NCI-H128 (cell line): Measurements from ENCODE around the gene PPWD1.
"Not testable (repeated sequence)": the region's sequence is repeated elsewhere in the genome, so short reads cannot be mapped to it uniquely, and the experiment has no call there.

Experiments used
- DNase-seq: peaks from one replicate; lab custom pipeline; 2025; ENCODE audit not compliant: unreplicated experiment; lab: John Stamatoyannopoulos, UW

Gene PPWD1

DNA sequence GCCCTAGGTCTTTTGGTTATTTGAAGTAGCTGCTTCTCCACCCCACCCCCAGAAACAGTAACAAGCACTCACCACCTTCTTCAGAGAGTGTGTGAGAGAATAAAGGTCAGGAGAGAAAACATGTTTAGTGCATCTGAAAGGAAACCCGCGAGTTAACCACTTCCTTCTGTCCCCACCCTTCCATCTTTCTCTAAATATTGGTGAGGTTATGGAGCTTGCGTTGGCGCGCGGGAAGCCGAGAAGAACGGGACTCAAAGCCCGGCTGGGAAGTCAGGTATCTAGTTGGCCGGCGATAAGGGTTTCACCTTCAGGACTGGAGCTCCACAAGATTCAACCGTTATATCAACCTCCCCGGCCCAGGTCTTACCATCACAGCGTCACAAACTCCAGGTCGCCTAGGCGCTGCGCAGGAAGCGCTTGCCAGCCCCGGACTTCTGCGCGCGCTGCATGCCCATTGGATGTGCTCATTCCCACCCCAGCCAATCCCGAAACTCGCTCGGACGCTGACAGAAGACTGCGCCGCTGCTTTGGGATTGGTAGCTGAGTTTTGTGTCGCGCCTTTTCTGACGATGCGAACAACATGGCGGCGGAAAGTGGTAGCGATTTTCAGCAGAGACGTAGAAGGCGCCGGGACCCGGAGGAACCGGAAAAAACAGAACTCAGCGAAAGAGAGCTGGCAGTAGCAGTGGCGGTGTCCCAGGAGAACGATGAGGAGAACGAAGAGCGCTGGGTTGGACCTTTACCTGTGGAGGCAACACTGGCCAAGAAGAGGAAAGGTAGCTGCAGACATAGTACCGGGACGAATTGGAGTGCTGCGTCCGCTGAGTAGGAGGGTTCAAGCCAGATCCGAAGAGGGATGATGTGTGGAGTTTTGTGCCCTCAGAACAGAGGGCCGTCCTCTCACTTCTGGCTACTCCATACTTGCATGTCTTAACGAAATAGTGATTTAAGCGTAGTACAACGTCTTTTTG is at the start of gene PPWD1, which contains the start of gene CENPK:
PPWD1 (plus strand) TSS at position 566 of the 971 bp plus-strand sequence; CDS start at position 581, 15 bp downstream.
CENPK (minus strand) TSS at position 438 of the 971 bp plus-strand sequence. CDS start 8,261 bp downstream, outside the sequence.
- DNase-seq = peak; percentile 74

DNA sequence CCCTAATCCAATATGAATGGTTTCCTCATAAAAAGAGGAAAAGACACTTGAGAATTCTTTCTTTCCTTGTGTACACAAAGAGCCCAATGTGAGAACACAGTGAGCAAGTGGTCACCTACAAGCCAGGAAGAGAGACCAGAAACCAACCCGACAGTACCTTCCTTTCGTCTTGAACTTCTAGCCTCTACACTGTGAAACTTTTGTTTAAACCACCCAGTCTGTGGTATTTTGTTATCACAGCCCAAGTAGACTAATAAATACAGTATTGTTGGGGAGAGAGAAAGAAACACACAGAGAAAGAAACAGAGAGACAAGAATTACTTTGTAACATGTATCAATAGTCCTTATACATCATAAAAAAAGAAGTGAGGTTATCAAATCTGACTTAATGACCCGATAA is 37.4 kb upstream of the PPWD1 start:
- no peak for DNase-seq

DNA sequence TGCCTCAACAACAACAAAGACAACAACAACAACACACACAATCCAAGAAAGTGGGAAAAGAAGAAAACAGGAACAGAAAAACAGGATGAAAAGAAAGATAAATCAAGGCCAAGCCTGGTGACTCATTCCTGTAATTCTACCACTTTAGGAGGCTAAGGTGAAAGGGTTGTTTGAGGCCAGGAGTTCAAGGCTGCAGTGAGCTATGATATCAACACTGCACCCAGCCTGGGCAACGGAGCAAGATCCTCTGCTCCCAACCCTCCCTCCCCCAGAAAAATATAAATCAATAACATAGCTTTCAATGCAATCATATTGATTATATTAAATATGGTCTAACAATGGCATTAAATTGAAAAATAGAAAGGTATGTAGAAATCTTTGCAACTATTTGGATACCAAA is 32.2 kb upstream of the PPWD1 start:
- DNase-seq = no peak

DNA sequence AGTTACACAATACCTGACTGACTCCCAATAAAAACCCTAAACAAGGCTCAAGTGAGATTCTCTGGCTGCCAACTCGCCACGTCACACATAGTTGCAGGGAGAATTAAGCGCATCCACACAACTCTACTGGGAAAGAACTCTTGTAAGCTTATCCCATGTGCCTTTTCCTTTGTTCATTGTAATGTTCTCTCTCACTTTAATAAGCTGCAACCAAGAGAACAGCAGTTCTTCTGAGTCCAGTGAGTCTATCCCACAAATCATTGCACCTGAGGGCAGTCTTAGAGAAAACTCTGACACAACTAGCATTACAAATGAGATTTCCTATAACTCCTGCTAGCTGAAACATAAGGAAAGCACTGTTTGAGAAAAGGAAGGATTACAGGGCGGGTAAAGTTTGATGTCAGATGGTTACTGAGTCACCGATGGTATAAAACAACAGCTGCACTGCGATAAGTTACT is 27.5 kb upstream of the PPWD1 start:
- no peak for DNase-seq

DNA sequence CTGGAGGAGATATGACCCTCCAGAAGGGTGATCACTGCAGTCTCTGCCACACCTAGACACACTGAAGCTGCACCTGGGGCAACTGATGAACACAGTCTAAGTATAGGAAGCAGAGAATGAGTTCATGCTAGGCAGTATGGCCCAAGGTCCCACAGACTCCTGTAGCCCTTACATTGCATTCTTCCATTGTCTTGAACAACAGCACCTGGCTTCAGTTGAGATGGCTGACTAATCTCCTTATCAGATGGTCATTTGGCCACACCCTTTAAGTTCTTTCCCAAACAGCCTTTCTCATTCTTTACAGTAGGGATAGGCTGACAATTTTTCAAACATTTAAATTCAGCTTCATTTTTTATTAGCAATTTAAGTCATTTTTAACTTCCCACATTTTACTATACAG is 23.3 kb upstream of the PPWD1 start:
- no peak for DNase-seq

DNA sequence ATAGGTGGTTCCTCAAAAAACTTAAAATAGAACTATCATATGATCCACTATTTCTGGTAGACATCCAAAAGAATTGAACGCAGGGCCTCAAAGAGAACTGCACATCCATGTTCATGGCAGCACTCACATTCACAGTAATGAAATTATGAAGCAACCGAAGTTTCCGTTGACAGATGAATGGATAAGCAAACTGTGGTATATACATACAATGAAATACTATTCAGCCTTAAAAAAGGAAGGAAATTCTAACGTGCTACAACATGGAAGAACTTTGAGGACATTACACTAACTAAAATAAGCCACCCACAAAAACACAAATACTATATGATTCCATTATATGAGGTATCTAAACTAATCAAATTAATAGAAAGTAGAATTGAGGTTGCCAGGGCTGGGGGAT is 18.6 kb upstream of the PPWD1 start:
- no peak for DNase-seq

DNA sequence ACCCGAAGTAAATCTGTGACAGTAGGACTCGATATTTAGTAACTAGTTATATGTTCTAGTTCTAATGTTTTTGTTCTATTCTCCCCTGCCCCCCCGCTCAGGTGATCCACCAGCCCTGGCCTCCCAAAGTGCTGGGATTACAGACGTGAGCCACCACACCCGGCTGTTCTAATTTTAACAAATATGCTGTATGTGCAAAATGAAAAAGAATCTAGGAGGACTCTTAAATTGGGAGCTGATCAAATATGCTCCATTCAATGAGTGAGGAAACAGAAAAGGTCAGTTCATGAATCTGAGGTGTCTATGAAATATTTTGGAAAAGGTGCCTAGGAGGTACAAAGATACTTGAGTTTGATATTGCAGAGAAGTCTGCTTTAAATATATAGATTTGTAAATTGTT is 17.0 kb upstream of the PPWD1 start:
- DNase-seq = no peak

DNA sequence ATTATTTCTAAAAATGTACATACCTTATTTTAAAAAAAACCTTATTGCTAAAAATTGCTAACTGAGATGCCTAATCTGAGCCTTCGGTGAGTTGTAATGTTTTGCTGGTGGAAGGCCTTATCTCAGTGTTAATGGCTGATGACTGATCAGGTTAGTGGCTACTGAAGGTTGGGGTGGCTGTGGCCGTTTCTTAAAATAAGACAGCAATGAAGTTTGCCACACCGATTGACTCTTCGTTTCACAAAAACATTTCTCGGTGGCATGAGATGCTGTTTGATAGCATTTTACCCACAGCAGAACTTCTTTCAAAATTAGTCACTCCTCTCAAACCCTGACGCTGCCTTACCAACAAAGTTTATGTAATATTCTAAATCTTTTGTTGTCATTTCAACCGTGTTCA is 14.8 kb upstream of the PPWD1 start:
- no peak for DNase-seq

DNA sequence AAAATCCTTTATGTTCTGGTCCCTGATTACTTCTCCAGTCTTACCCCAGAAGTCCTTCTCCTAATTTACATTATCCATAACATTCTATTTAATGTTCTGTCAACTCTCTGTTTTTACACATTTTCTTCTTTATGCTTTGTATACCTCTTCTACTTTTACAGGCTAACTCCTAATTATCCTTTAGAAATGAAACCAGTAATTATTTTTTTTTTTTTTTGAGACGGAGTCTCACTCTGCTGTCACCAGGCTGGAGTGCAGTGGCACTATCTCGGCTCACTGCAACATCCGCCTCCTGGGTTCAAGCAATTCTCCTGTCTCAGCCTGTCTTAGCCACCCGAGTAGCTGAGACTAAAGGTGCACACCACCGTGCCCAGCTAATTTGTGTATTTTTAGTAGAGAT is 9.2 kb upstream of the PPWD1 start:
- no peak for DNase-seq

DNA sequence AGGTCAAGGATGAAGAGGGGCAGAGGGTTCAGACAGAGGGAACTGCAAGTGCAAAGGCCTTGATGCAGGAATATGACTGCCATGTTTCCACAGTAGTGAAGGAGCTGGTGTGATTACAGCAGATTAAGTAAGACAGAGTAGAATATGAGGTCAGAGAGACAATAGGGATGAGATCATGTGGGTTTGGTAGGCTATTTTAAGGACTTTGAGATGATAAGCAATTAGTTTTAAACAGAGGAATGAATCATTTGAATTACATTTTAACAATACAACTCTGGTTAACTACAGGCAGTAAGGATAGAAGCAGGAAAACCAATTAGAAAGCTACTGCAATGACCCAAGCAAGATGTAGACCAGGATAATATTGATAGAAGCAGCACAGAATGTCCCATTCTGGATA is 7.8 kb upstream of the PPWD1 start:
- no peak for DNase-seq

DNA sequence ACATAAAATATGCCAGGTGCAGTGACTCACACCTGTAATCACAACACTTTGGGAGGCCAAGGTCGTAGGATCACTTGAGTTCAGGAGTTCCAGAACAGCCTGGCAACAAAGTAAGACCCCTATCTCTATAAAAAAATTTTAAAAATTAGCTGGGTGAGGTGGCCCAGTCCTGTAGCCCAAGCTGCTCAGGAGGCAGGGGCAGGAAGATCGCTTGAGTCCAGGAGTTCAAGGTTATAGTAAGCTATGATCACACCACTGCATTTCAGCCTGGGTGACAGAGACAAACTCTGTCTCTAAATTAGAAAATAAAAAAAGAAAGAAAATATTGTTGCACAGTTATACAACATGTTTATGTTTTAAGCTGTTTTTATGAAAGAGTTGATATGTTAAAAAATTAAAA is 6.9 kb upstream of the PPWD1 start:
- DNase-seq = no peak

DNA sequence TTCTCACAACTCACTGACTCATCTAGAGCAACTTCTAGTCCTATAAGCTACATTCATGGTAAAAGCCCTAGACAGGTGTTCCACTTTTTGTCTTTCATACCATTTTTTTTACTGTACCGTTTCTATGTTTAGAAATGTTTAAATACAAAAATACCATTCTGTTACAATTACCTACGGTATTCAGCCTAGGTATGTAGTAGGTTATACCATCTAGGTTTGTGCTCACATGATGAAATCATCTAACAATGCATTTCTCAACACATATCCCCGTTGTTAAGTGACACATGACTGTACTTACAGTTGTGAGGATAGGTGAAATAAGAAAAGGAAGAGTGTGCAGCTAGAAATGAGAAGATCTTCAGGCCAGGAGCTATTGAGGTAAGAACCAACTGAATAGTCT is 6.4 kb upstream of the PPWD1 start:
- no peak for DNase-seq

DNA sequence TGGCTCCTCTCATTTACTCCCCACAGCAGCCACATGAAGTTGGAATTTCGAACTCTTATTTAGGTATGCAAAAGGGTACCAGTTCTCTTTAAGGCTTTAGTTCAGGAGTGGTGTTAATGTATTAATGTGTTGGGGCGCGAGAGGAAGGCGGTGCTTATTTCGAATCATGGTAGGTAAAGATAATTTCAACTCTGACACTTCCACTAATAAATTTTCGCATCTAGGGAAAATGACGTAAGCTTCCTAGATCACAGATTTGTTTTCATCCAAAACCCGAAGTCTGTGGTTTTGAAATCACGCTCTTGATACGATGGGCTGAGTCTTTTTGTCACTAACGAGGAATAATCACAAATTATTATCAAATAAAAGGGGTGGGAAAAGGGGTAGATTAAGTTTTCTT is 681 bp downstream of the PPWD1 start:
- no peak for DNase-seq

DNA sequence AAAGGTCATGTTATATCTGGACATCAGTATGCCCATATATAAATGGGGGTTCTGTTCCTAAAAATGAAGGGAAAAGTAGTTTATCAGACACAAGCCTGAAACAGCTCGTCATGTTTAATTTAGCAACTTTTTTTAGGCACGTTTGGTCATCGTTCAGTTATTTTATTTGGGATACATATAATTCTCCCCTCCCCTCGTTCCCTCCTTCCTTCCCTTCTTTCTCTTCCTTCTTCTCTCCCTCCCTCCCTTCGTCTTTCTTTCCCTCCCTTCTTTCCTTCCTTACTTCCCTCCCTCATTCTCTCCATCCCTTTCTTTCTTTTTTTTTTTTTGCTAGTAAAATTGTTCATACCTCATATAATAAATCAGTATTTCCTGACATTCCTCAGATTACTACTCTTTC is 3.4 kb downstream of the PPWD1 start:
- DNase-seq = no peak

DNA sequence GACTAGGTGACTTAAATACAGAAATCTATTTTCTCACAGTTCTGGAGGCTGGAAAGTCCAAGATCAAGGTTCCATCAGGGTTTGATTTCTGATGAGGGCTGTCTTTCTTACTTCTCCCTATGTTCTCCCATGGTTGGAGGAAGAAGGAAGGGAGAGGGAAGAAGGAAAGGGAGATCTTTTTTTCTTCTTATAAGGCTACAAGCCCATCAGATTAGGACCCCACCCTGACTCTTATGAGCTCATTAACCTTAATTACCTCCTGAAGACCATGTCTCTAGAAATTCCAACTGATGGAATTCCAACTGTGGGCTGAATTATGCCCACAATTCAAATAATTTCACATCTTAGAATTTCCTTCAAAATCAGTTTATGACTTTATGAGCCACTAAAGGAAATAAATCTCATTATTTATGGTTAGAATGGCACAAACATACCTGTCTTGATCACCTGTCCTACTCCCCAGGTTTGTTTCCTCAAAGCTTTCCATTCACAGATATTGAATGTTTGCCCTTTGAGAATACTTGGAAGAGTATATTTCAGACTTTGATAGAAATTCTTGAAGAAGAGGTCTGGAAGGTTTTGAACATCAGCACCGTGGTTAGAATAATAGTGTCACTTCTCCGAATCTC is 7.6 kb downstream of the PPWD1 start:
- no peak for DNase-seq

DNA sequence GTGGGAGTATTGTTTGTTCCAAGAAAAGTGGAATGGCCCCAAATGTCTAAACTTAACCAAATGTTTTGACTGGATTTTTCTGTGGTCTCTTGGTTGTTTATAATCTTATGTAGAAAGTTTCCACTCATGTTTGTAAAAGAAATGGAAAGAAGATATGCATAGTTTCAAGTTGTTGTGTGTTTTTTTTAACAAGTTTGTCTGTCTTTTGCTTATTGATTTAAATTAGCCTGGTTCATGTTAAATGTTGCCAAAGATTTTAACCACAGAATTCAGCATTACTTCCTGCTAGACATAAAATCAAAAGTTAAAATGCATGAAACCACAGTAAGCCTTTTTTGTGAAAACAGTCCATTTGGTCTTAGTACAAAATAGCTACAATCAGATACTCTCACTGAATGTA is 14.0 kb downstream of the PPWD1 start:
- DNase-seq = no peak

DNA sequence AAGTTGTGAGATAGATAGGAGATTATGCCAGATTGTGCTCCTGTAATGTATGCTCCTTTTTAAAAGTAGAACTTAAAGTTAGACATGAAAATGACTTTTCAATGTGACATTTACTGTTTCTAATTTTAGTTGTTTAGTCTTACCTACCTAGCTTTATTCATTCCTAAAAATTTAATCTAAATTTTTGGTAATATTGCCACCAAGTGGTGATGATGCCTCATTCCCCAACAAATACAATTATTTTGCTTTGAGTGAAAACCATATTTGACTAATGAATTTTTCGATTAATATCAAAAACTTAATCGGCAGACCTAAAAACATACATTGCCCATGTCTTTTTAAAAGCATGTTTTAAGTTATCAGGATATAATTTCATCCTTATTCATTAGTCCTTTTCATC is 25.6 kb downstream of the PPWD1 start:
- no peak for DNase-seq

DNA sequence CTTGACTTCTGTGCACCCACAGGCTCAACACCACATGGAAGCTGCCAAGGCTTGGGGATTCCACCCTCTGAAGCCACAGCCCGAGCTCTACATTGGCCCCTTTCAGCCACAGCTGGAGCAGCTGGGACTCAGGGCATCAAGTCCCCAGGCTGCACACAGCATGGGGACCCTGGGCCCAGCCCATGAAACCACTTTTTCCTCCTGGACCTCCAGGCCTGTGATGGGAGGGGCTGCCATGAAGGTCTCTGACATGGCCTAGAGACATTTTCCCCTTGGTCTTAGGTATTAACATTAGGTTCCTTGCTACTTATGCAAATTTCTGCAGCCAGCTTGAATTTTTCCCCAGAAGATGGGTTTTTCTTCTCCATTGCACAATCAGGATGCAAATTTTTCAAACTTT is 38.7 kb downstream of the PPWD1 start:
- not testable (repeated sequence) for DNase-seq

DNA sequence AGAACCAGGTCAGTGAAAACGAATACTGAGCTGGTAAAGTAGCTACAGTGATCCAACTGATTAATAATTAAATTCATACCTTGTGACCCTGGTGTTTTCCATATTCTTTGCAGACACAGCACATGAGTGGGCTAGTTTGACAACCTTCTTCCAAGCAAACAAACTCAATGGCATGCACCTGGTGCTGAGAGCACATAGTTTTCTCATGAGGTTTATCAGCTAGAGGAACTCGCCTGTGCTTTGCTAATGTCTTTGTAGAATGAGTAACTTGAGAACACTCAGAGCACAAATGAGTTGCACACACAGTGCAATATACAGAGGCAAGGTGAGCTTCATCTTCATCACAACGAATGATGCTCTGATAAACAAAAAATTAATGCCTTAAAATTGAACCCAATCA is 48.4 kb downstream of the PPWD1 start:
- DNase-seq = peak; percentile 9

DNA sequence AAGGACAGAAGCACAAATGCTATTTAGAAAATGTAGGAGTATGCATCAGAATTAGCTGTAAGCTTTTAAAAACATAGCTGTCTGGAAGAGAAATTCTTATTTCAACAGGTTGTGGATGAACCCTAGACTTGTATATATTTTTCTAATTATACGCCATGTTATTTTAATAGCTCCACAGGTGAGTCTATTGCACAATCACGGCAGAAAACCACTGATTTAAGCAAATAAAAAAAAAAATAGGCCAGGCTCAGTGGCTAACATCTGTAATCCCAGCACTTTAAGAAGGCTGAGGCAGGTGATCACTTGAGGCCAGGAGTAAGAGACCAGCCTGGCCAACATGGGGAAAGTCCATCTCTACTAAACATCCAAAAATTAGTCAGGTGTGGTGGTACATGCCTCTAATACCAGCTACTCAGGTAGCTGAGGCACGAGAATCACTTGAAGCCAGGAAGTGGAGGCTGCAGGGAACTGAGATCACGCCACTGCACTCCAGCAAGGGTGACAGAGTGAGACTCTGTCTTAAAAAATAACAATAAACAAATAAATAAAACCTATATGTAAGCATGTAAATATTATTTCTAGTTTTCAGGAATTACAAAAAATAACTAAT is 49.3 kb downstream of the PPWD1 start:
- DNase-seq = no peak

DNA sequence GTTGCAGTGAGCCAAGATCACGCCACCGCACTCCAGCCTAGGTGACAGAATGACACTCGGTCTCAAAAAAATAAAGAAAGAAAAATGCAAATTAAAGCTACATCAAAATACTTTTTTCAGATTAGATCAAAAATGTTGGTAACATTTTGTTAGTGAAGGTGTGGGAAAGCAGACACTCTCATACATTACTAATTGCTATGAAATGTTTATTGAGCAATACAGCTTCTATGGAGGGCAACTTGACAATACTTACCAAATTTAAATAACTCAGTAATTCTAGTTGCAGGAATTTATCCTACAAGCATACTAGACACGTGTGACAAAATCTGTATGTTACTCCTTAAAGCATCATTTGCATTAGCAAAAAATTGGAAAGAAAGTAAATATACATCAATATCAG is 56.9 kb downstream of the PPWD1 start:
- no peak for DNase-seq

DNA sequence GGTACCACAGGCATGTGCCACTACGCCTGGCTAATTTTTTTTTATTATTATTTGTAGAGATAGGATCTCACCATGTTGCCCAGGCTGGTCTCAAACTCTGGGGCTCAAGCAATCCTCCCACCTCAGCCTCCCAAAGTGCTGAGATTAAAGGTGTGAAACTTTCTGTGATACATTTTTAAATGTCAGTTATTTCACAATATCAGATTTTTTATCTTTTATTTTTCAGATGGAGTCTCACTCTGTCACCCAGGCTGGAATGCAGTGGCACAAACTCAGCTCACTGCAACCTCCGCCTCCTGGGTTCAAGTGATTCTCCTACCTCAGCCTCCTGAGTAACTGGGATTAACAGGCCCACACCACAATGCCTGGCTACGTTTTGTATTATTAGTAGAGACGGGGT is 58.9 kb downstream of the PPWD1 start:
- DNase-seq = not testable (repeated sequence)
